Activated CD4-positive, alpha-beta memory T cell treated with anti-CD3 and anti-CD28 coated beads for 36 hours (primary cell): ENCODE measurements around the gene DHRSX. TPM values are rescaled to one million over a fixed set of nuclear protein-coding genes. Genes with fewer than 3 reads are reported as not detected.

Experiments used
- CTCF ChIA-PET: fragments of 350-600 bp; sonication (Branson Sonifier 250); formaldehyde crosslinking; loops from one replicate; lab custom pipeline; 2021; ENCODE audit warnings: antibody characterized with exemption, inconsistent platforms; lab: Charles Lee
- POLR2A ChIA-PET: fragments of 350-600 bp; sonication (Branson Sonifier 250); formaldehyde crosslinking; loops from one replicate; lab custom pipeline; 2021; ENCODE audit warnings: antibody characterized with exemption; lab: Charles Lee
- DNase-seq: peaks from one replicate; pipeline ENCODE4 v3.0.0-alpha.2; 2020
- H3K27ac Mint-ChIP-seq: one replicate; pipeline ENCODE4 v1.8.0; 2021; ENCODE audit warnings: mixed read lengths
- H3K27me3 Mint-ChIP-seq: one replicate; pipeline ENCODE4 v1.8.0; 2021; ENCODE audit warnings: mixed read lengths
- H3K36me3 Mint-ChIP-seq: one replicate; pipeline ENCODE4 v1.8.0; 2021; ENCODE audit warnings: mixed read lengths
- H3K4me1 Mint-ChIP-seq: one replicate; pipeline ENCODE4 v1.8.0; 2021; ENCODE audit warnings: low read depth, mixed read lengths
- H3K4me3 Mint-ChIP-seq: one replicate; pipeline ENCODE4 v1.8.0; 2021; ENCODE audit warnings: mild to moderate bottlenecking, mixed read lengths
- H3K9me3 Mint-ChIP-seq: one replicate; pipeline ENCODE4 v1.8.0; 2021; ENCODE audit warnings: mixed read lengths
- intact Hi-C: fragments of 100-400 bp; cut with micrococcal nuclease; formaldehyde crosslinking; loops from one replicate; pipeline ENCODE4 v1.15.1; 2023
- total RNA-seq, 2 experiments: library from RNA; stranded (reverse); gene quantifications; one replicate each; pipeline ENCODE4 v1.2.3, GENCODE V29; 2021

The DHRSX gene
- total RNA-seq, 2 experiments from 2014 or later, result 20.7 to 21.3 TPM

DNA sequence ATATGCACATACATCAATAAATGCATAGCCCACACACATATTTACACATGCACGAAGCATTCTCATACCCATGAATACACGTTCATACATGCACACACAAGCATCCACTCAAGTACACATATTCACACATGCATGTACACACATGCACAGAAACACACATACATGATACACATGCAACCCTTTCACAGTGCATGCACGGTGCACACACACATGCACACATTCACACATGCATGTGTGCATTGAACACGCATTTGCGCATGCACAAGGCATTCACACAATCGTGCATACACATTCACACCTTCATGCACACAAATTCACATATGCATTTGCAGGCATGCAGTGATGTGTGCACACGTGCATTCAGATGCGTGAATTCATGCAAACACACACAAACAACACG is 324.5 kb downstream of the DHRSX start:
- peaks cover 12% of the 10 kb centered on the region for H3K36me3 Mint-ChIP-seq
- DNase-seq, result no peak
- intact Hi-C loops, result no loop called here
- H3K9me3 Mint-ChIP-seq, result peaks cover 41% of the 10 kb centered on the region
- no peak overlapping the region for H3K4me3 Mint-ChIP-seq
- ChIA-PET CTCF (no interaction called here), POLR2A (no interaction called here)
- H3K27ac Mint-ChIP-seq, result no peak overlapping the region
- no peaks in the 10 kb centered on the region for H3K27me3 Mint-ChIP-seq
- no peaks in the 10 kb centered on the region for H3K4me1 Mint-ChIP-seq

- intact Hi-C loops, result no loop called here
- no peaks in the 10 kb centered on the region for H3K27me3 Mint-ChIP-seq
- H3K27ac Mint-ChIP-seq, result no peak overlapping the region
- no peaks in the 10 kb centered on the region for H3K4me1 Mint-ChIP-seq
- H3K36me3 Mint-ChIP-seq, result peaks cover 8% of the 10 kb centered on the region
- ChIA-PET CTCF (no interaction called here), POLR2A (no interaction called here)
- H3K4me3 Mint-ChIP-seq, result no peak overlapping the region
- H3K9me3 Mint-ChIP-seq, result peaks cover 53% of the 10 kb centered on the region
- DNase-seq, result no peak
Measured at GRCh38 chrX:2172359-2172758, 328.4 kb downstream of the DHRSX start.

Other genes with a start within 250 kb of the DHRSX start
- 10 to 100 TPM; 22.5 to 25.3 TPM for gene ZBED1, start within 50 bp of the DHRSX start, total RNA-seq
- 100 to 1,000 TPM; 282 to 283 TPM for gene CD99, start 190.3 kb upstream of the DHRSX start, total RNA-seq